Mammary microvascular endothelial cell (primary cell): ENCODE data around the gene DCAF15. TPM values are rescaled to one million over a fixed set of nuclear protein-coding genes. Genes with fewer than 3 reads are reported as not detected.

Experiments used
- total RNA-seq: library from RNA; depleted of rRNA; stranded (reverse); fragments of >200 nt; gene quantifications from 2 replicates; pipeline ENCODE4 v1.2.3, GENCODE V29; 2015

Gene DCAF15
- 25.1 and 33.5 TPM in 2 replicates for total RNA-seq

DNA sequence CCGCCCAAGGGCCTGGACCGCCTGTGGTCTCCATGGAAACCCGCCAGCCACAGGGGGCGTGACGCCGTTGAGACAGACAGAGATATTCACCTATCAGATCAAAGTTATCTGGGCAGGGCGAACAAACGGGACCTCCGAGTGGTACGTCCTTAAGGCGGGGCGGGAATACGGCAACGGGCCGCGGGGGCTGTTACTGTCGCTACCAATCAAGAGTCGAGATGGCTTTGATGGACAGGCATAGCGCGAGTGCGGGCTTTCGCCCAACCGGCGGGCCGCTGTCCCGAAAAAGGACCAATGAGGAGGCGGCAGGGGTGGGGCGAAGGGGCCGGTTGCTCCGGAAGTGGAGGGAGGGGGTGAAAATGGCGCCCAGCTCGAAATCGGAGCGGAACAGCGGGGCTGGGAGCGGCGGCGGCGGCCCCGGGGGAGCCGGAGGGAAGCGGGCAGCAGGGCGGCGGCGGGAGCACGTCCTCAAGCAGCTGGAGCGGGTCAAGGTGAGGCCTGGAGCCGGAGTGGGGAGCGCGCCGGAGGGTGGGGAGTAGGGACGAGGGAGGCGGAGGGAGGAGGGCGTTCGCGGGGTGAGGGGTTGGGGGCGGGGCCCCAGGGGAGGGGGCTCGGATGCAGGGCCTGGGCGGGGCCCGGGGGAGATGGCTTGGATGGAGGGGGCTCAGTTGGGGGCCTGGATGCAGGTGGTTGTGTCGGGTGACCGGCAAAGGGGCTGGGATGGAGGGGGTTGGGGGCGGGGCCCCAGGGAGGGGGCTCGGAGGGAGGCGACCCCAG, at the start of gene DCAF15:
TSS of gene DCAF15 (plus strand) at position 356 of the 777 bp plus-strand sequence. CDS start at position 360, 4 bp downstream.

DNA sequence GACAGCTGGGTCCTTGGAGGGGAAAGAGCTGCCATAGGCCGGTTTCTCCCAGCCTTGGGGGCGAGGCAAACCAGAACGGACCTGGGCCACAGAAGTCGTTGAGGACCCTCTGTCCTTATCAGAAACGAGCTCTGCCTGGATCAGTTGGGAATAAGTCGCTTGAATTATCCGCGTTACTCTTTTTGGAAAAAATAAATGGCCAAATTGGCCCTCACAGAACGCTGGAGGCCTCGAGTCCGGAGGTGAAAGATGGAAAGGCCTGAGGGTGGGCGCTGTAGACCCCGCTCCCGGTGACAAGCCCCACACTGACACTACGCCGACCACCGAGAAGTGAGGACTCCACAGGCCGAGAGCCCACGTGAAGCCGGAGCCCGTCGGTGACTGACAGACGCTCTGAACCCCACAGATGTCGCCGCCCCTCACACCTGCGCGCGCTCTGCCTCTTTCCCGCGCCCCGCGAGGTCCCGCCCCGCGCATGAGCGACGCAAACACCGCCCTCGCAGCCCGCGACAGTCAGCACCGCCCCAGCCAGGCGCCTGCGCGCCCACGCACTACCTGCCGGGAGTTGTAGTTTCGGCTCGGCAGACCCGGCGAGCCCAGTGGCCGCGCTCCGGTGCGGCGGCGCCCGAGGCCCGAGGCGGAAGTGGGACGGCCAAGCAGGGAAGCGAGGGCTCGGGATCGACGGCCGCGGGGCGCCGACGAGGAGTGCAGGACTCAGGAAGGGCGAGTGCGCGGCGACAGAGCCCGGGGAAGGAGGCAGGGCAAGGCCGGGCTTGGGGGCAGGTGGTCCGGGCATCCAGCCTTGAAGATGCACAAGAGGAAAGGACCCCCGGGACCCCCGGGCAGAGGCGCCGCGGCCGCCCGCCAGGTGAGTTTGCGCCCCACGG, 46.4 kb upstream of the DCAF15 start, which contains the start of the genes BRME1 and CC2D1A:
TSS of gene BRME1 (minus strand) at position 484 of the 887 bp plus-strand sequence. CDS start 1,225 bp downstream, outside the sequence.
TSS of gene CC2D1A (plus strand) at position 568 of the 887 bp plus-strand sequence. CDS start at position 809, 241 bp downstream.

GRCh38 chr19:13938301-13939064, 13.8 kb upstream of the DCAF15 start, which contains the start of gene PODNL1:
Gene PODNL1, minus strand, starts transcription at chr19:13938417. Its CDS starts 236 bp downstream, at chr19:13938181.

DNA sequence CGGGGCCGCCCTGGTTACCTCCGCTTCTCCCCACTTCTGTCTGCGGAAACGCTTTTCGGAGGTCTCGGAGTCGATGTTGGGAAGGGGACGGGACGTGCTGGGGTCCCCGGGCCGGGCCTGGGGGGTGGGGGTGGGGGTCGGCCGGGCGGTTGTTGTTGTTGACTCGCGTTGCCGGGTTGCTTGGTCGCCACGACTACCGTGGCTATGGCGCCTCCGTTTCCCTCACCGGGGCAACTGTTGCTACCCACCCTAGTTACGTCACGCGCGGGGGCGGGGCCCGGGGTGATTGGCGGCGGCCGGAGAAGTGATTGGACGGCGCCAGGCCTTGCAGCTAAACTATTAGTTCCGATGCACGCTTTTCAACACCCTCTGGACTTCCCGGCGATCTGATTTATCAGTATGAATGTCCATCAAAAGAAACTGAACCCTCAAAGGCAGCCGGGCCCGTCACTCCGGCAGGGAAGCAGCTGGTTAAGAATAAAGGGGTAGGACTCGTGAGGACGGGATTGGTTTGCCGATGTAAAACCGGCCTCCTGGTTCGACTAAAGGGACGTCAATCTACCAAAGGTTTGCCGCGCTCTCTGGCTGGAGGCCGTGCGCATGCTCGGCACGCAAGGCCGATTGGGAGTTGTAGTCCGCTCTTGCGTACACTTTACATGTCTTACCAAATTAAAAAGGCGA, 53.9 kb downstream of the DCAF15 start, which contains the start of gene RFX1:
TSS of gene RFX1 (minus strand) at position 236 of the 681 bp plus-strand sequence. CDS start 12,477 bp downstream, outside the sequence.

Other genes with a start within 250 kb of the DCAF15 start
- gene MRI1, start 188.0 kb upstream of the DCAF15 start, total RNA-seq: 31.6 and 41.0 TPM in 2 replicates
- 212 and 232 TPM in 2 replicates for gene C19orf53, start 178.1 kb upstream of the DCAF15 start, total RNA-seq
- gene ZSWIM4, start 157.1 kb upstream of the DCAF15 start, total RNA-seq: 6.9 and 9.0 TPM in 2 replicates
- not detected in 2 replicates for gene NANOS3, start 75.4 kb upstream of the DCAF15 start, total RNA-seq
- gene BRME1, start 46.4 kb upstream of the DCAF15 start, total RNA-seq: 0.13 and 0.79 TPM in 2 replicates
- 19.9 and 26.3 TPM in 2 replicates for gene CC2D1A, start 46.3 kb upstream of the DCAF15 start, total RNA-seq
- gene PODNL1, start 14.1 kb upstream of the DCAF15 start, total RNA-seq: 1.1 TPM in 1 of 2 replicates, not detected in the other
- 3.7 and 4.6 TPM in 2 replicates for gene RFX1, start 53.8 kb downstream of the DCAF15 start, total RNA-seq
- gene RLN3, start 75.6 kb downstream of the DCAF15 start, total RNA-seq: not detected in 2 replicates
- gene IL27RA, start 79.3 kb downstream of the DCAF15 start, total RNA-seq: 5.5 and 7.1 TPM in 2 replicates
- not detected in 2 replicates for gene PALM3, start 109.6 kb downstream of the DCAF15 start, total RNA-seq
- gene MISP3, start 120.3 kb downstream of the DCAF15 start, total RNA-seq: 0.05 and 1.00 TPM in 2 replicates
- gene C19orf67, start 133.3 kb downstream of the DCAF15 start, total RNA-seq: not detected in 2 replicates
- gene SAMD1, start 138.2 kb downstream of the DCAF15 start, total RNA-seq: 24.5 and 30.3 TPM in 2 replicates
- 79.1 and 83.7 TPM in 2 replicates for gene PRKACA, start 165.3 kb downstream of the DCAF15 start, total RNA-seq
- gene ASF1B, start 184.1 kb downstream of the DCAF15 start, total RNA-seq: 43.5 and 48.6 TPM in 2 replicates